ENCODE data around the gene NFYC.
A peak's percentile ranks its signal among the peaks of the same experiment; 100 is the strongest.

- TF ChIP-seq, protein P1, sequence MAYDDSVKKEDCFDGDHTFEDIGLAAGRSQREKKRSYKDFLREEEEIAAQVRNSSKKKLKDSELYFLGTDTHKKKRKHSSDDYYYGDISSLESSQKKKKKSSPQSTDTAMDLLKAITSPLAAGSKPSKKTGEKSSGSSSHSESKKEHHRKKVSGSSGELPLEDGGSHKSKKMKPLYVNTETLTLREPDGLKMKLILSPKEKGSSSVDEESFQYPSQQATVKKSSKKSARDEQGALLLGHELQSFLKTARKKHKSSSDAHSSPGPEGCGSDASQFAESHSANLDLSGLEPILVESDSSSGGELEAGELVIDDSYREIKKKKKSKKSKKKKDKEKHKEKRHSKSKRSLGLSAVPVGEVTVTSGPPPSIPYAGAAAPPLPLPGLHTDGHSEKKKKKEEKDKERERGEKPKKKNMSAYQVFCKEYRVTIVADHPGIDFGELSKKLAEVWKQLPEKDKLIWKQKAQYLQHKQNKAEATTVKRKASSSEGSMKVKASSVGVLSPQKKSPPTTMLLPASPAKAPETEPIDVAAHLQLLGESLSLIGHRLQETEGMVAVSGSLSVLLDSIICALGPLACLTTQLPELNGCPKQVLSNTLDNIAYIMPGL (CRISPR knock-in tag; IDR thresholded peaks at IDR 0.05) = no peak
- TF ChIP-seq MAX (CRISPR knock-in tag; IDR thresholded peaks at IDR 0.05) (no peak; the same call in 1 of the 2 replicates), CTCF (IDR thresholded peaks at IDR 0.05) (no peak), ZNF532 (CRISPR knock-in tag; IDR thresholded peaks at IDR 0.05; ENCODE audit: borderline replicate concordance) (no peak), ZNF425 (CRISPR knock-in tag; conservative IDR thresholded peaks at IDR 0.05) (no peak), TCF7 (CRISPR knock-in tag; IDR thresholded peaks at IDR 0.05; ENCODE audit: low read depth) (no peak), NR2C2 (CRISPR knock-in tag; IDR thresholded peaks at IDR 0.05) (no peak), FOXJ3 (CRISPR knock-in tag; IDR thresholded peaks at IDR 0.05; ENCODE audit: borderline replicate concordance) (no peak), ZNF512 (CRISPR knock-in tag; IDR thresholded peaks at IDR 0.05; ENCODE audit: borderline replicate concordance) (no peak), SMAD4 (CRISPR knock-in tag; IDR thresholded peaks at IDR 0.05) (no peak), ATF3 (CRISPR knock-in tag; conservative IDR thresholded peaks at IDR 0.05) (no peak), NFYB (CRISPR knock-in tag; conservative IDR thresholded peaks at IDR 0.05; ENCODE audit: low read depth) (no peak), SP1 (CRISPR knock-in tag; conservative IDR thresholded peaks at IDR 0.05) (peak; percentile 70; the same call in 1 of the 2 replicates)
- TF ChIP-seq, protein P2, sequence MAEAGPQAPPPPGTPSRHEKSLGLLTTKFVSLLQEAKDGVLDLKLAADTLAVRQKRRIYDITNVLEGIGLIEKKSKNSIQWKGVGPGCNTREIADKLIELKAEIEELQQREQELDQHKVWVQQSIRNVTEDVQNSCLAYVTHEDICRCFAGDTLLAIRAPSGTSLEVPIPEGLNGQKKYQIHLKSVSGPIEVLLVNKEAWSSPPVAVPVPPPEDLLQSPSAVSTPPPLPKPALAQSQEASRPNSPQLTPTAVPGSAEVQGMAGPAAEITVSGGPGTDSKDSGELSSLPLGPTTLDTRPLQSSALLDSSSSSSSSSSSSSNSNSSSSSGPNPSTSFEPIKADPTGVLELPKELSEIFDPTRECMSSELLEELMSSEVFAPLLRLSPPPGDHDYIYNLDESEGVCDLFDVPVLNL (CRISPR knock-in tag; IDR thresholded peaks at IDR 0.05; ENCODE audit: borderline replicate concordance, low read depth) = no peak
These were observed 26.0 kb upstream of the NFYC start, which contains the start of gene RIMS3 for GRCh38 chr1:40665335-40666171.
